ENCODE data around the gene ARMH3.

- TF ChIP-seq CTCF (IDR thresholded peaks at IDR 0.05; ENCODE audit: low read depth, low read length) (no peak), POLR2A (IDR thresholded peaks at IDR 0.05; ENCODE audit: extremely low read depth, insufficient read length) (no peak), MYC (IDR thresholded peaks at IDR 0.05; ENCODE audit: low read depth, low read length) (no peak)
These were observed 158.3 kb downstream of the ARMH3 start for GRCh38 chr10:101897633-101898032.
